K562 (cell line): ENCODE measurements around the gene MAP3K12. TPM values are rescaled to one million over a fixed set of nuclear protein-coding genes. Genes with fewer than 3 reads are reported as not detected.

Experiments used
- ATAC-seq: fragments of 200-7000 bp; cut with Tn5 transposase; 3 replicates; pipeline ENCODE4 v1.9.1; 2020; ENCODE audit warnings: moderate library complexity
- BruUV-seq: library from RNA; stranded (reverse); fragments of 400-500 nt; replicated peaks from 2 replicates; lab custom pipeline; 2021; lab: Mats Ljungman, UMichigan
- CTCF ChIA-PET: fragments of 300-600 bp; formaldehyde crosslinking; extraction: SDS; loops from one replicate; lab custom pipeline; 2021; ENCODE audit warnings: low intra/inter-chr PET ratio; lab: Yijun Ruan, JAX
- POLR2A ChIA-PET: fragments of 300-600, 350-650 bp; sonication (Branson Sonifier 250); formaldehyde crosslinking; extraction: SDS; loops from one replicate; lab custom pipeline; 2021; ENCODE audit warnings: antibody characterized with exemption, inconsistent platforms; lab: Yijun Ruan, JAX
- DNase-seq, 4 experiments: peaks; one replicate each; pipeline versions ENCODE4 v3.0.0 to v3.0.0-alpha.2; 2011 to 2018; ENCODE audit warnings: low spot score in 3 of 4, mixed read lengths in 3 of 4; ENCODE audit errors: extremely low read depth in 1 of 4
- FAIRE-seq: peaks from 2 replicates; lab custom pipeline; 2011; peaks lifted over from hg19 to GRCh38; lab: Jason Lieb, UNC
- H2AFZ ChIP-seq: 2 replicates; pipeline ENCODE4 v1.6.0; 2011; ENCODE audit warnings: low read depth, low read length, control low read depth, inconsistent platforms
- H3K27ac ChIP-seq: fragments of 200-600 bp; 3 replicates; pipeline ENCODE4 v1.8.0; 2011; ENCODE audit warnings: low read depth, mild to moderate bottlenecking, control low read depth, inconsistent platforms, low read length, moderate library complexity, mixed read lengths; ENCODE audit errors: extremely low read depth
- H3K27me3 ChIP-seq, 2 experiments: fragments of 300-600 bp in 1 of 2; 2 replicates in 1 of 2; 3 replicates in 1 of 2; pipeline versions ENCODE4 v1.6.0 to v1.8.0; 2011; ENCODE audit warnings: inconsistent platforms in 2 of 2, low read length in 2 of 2, mild to moderate bottlenecking in 1 of 2, mixed read lengths in 1 of 2, moderate library complexity in 1 of 2; ENCODE audit not compliant: control insufficient read depth in 2 of 2, insufficient read depth in 2 of 2
- H3K36me3 ChIP-seq: fragments of 300-600 bp; 3 replicates; pipeline ENCODE4 v1.8.0; 2011; ENCODE audit warnings: mild to moderate bottlenecking, low read length, inconsistent platforms; ENCODE audit not compliant: control insufficient read depth, insufficient read depth
- H3K4me1 ChIP-seq, 2 experiments: fragments of 200-600 bp in 1 of 2; replicated peaks in 1 of 2; 2 replicates in 1 of 2; 3 replicates in 1 of 2; pipeline versions ENCODE4 v1.5.1 to v1.8.0; 2011; ENCODE audit warnings: inconsistent platforms in 2 of 2, low read length in 2 of 2, mild to moderate bottlenecking in 1 of 2, mixed read lengths in 1 of 2, moderate library complexity in 1 of 2; ENCODE audit not compliant: control insufficient read depth in 2 of 2, insufficient read depth in 2 of 2
- H3K4me2 ChIP-seq: 2 replicates; pipeline ENCODE4 v1.6.1; 2011; ENCODE audit warnings: low read length, control low read depth, inconsistent platforms, mixed read lengths; ENCODE audit not compliant: insufficient read depth
- H3K4me3 ChIP-seq: fragments of 200-600 bp; sonication (generic), shearing (Covaris generic); 2 replicates; pipeline ENCODE4 v1.5.1; 2016; ENCODE audit warnings: control low read depth, inconsistent platforms
- H3K79me2 ChIP-seq: fragments of 200-600 bp; 3 replicates; pipeline ENCODE4 v1.8.0; 2011; ENCODE audit warnings: low read length, inconsistent platforms; ENCODE audit not compliant: control insufficient read depth, insufficient read depth
- H3K9ac ChIP-seq, 2 experiments: 2 replicates each; pipeline versions ENCODE4 v1.6.0 to v1.6.1; 2011; ENCODE audit warnings: low read depth in 2 of 2, low read length in 2 of 2, control low read depth in 1 of 2, inconsistent platforms in 1 of 2, mild to moderate bottlenecking in 1 of 2, mixed read lengths in 1 of 2; ENCODE audit not compliant: insufficient read depth in 1 of 2
- H3K9me1 ChIP-seq: one replicate; pipeline ENCODE4 v1.6.0; 2011; ENCODE audit warnings: inconsistent platforms, mild to moderate bottlenecking, low read length, moderate library complexity; ENCODE audit not compliant: control insufficient read depth, insufficient read depth
- H3K9me3 ChIP-seq: replicated peaks from 2 replicates; pipeline ENCODE4 v1.5.1; 2011; ENCODE audit warnings: low read depth, low read length, inconsistent platforms; ENCODE audit not compliant: control insufficient read depth, insufficient read depth
- H4K20me1 ChIP-seq: replicated peaks from 2 replicates; pipeline ENCODE4 v1.6.1; 2011; ENCODE audit warnings: low read length, inconsistent platforms, mixed read lengths; ENCODE audit not compliant: control insufficient read depth, insufficient read depth
- BRD9 ChIP-seq: fragments of 450-650 bp; IDR thresholded peaks from 2 replicates; pipeline ENCODE4 v1.6.1; 2018; ENCODE audit warnings: low read depth; ENCODE audit not compliant: partially characterized antibody
- HSF4 ChIP-seq: fragments of 250-450 bp; sonication (Bioruptor Pico); IDR thresholded peaks from 2 replicates; pipeline ENCODE4 v2.1.2; 2022; ENCODE audit warnings: mild to moderate bottlenecking, moderate library complexity, borderline replicate concordance
- JUN ChIP-seq, 2 experiments: sonication (generic) in 1 of 2; formaldehyde crosslinking in 1 of 2; IDR thresholded peaks; 2 replicates each; pipeline versions ENCODE4 v1.6.1 to v1.8.0; 2012 to 2022; ENCODE audit warnings: borderline replicate concordance in 2 of 2, mild to moderate bottlenecking in 2 of 2, improper control_type of control experiment in 1 of 2, low read depth in 1 of 2, low read length in 1 of 2, missing genetic modification reagents in 1 of 2
- MEF2D ChIP-seq: conservative IDR thresholded peaks from 2 replicates; pipeline ENCODE4 v1.6.1; 2016; ENCODE audit warnings: low read depth, missing genetic modification characterization, missing compliant biosample characterization
- NR2C1 ChIP-seq, 2 experiments: fragments of 450-650 bp; IDR thresholded peaks; 2 replicates each; pipeline ENCODE4 v1.6.1; 2017; ENCODE audit warnings: mild to moderate bottlenecking in 2 of 2, antibody characterized with exemption in 1 of 2, inconsistent platforms in 1 of 2, missing compliant biosample characterization in 1 of 2, missing genetic modification characterization in 1 of 2
- WGBS: fragments of 100-300 bp; shearing (Covaris generic); methylation state at CpG from one replicate; pipeline ENCODE4 v1.1.6; 2016; ENCODE audit warnings: low coverage, mixed read lengths; ENCODE audit not compliant: insufficient coverage; ENCODE audit errors: missing lambda C conversion rate; 5-methylcytosine and 5-hydroxymethylcytosine counted together
- in situ Hi-C: fragments of 300-500 bp; cut with MboI; formaldehyde crosslinking; loops from 4 replicates; pipeline ENCODE4 v1.15.0; 2018; ENCODE audit warnings: inconsistent platforms, mixed read lengths
- intact Hi-C: fragments of 100-400 bp; cut with micrococcal nuclease; formaldehyde crosslinking; loops from 2 replicates; pipeline ENCODE4 v1.14.2; 2022
- polyA plus RNA-seq, 8 experiments: library from polyadenylated mRNA; depleted of rRNA in 4 of 8; stranded (reverse) in 5 of 8; unstranded in 3 of 8; fragments of >200 nt; fragmentation: Nextera tagmentation in 2 of 8; fragmentation: Illumina TruSeq in 1 of 8; extraction: Ambion mirVana in 2 of 8; extraction: Trizol in 1 of 8; gene quantifications; 2 replicates each; pipeline versions ENCODE4 v1.2.1 to v1.2.3, GENCODE V29; 2011 to 2014; ENCODE audit warnings: inconsistent platforms in 1 of 8, missing spikeins in 1 of 8
- total RNA-seq, 7 experiments: library from RNA; depleted of rRNA in 6 of 7; stranded (reverse); fragments of >200 nt in 6 of 7; fragmentation: Illumina TruSeq in 2 of 7; extraction: Trizol in 2 of 7; gene quantifications; 2 replicates each; pipeline versions ENCODE4 v1.2.1 to v1.2.3, GENCODE V29; 2011 to 2021; ENCODE audit warnings: low replicate concordance in 1 of 7
- TF ChIP-seq, protein P1 (sequence below): fragments of 250-450 bp; sonication (Bioruptor Pico); IDR thresholded peaks from 2 replicates; pipeline ENCODE4 v1.5.0; 2021
- TF ChIP-seq, protein P2 (sequence below): fragments of 150-350 bp; conservative IDR thresholded peaks from 2 replicates; pipeline ENCODE4 v1.6.1; 2014; ENCODE audit warnings: low read length

Gene MAP3K12
- total and polyA plus RNA-seq, 9 of the 15 experiments (the other 6 are each of a cell fraction or from before 2014, with no cell fraction given), result 0.10 to 2.4 (median 1.6) TPM

DNA sequence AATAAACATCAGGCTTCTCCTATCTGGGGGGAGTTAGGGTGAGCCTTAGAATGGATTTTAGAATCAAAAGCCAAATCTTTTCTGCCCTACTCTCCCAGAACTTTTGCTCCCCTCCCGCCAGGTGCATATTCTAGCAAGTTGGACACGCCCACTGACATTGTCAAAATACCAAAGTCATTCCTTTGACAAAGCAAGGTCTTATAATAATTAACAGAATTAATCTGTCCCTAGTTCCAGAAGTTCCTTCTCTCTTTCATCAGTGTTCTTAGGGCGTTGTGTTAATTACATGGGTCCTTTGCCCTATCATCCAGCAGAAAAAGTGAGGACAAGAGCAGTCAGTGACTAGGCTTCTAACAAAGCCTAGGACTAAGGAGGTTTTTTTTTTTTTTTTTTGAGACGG lies 55.3 kb downstream of the MAP3K12 start:
- H2AFZ ChIP-seq, result no peak overlapping the region
- no peak overlapping the region for H3K27ac ChIP-seq
- H3K79me2 ChIP-seq, result peaks cover 36% of the 10 kb centered on the region
- CTCF ChIA-PET, result no interaction called here
- TF ChIP-seq JUN (IDR thresholded peaks at IDR 0.05; ENCODE audit: borderline replicate concordance, low read depth, low read length) (no peak), JUN (CRISPR knock-in tag; IDR thresholded peaks at IDR 0.05; ENCODE audit: borderline replicate concordance) (no peak)
- intact Hi-C loops (no loop called here), in situ Hi-C loops (no loop called here)
- POLR2A ChIA-PET, result interaction anchor here (0.7 kb wide), 1 partner anchor 77 kb away, joined by 4 read pairs; no protein-coding TSS in a partner anchor
- FAIRE-seq, result no peak
- H3K9me1 ChIP-seq, result no peaks in the 10 kb centered on the region
- BruUV-seq, result no TSS peak
- H3K36me3 ChIP-seq, result peaks cover 40% of the 10 kb centered on the region; the same call in 2 of the 3 replicates
- DNase-seq, result no peak
- no peaks in the 10 kb centered on the region for H4K20me1 ChIP-seq
- H3K4me3 ChIP-seq, result no peak overlapping the region
- H3K9ac ChIP-seq, result no peak overlapping the region
- 87% methylated on average over 3 of the region's 4 CpGs for WGBS
- H3K27me3 ChIP-seq, result no peaks in the 10 kb centered on the region
- peaks cover 16 to 25% of the 10 kb centered on the region in 2 experiments; a peak in 4 of 5 replicates for H3K4me1 ChIP-seq
- peak overlapping the region; percentile 34; the same call in 1 of the 2 replicates for H3K4me2 ChIP-seq
- no peaks in the 10 kb centered on the region for H3K9me3 ChIP-seq
- ATAC-seq, result no peak

DNA sequence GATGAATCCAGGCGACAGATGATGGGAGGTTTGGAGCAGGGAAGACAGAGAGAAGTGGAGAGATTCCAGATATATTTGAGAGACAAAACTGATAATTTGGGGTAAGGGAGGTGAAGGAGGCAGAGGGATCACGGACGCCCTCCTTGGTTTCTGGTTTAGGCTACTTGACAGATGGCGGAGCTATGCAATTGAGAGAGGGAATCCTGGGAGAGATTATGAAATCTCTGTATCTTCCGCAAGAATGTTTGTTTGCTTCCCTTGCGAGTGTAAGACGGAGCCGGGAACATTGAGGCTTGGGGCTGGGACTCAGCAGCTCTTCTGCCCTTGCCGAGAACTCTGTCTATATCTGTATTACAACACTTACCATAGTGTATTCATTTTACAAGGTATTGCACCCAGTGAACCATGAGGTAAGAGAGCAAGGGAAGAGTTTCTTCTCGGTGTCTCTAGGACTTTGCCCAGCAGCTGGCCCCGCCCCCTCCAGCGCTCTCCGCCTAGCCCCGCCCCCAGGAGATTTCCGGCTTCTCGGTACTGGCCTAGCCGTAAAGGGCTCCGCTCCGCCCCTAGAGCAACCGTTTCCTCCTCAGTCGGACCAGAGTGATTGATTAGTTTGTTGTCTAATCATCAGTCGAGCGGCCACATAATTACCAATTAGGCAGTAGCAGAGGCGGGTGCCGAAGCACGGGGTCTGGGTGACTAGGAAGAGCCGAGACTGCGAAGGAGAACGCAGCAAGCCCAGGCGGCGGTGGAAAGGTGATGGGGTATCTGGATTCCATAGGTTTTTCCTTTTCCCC lies 58.0 kb downstream of the MAP3K12 start, which contains the start of gene PRR13:
Gene PRR13 (plus strand): TSS at position 695 of the 794 bp plus-strand sequence. CDS start 981 bp downstream, outside the sequence.
- H3K9me1 ChIP-seq, result no peaks in the 10 kb centered on the region
- CTCF ChIA-PET, result no interaction called here
- peaks cover 28% of the 10 kb centered on the region; the same call in 2 of the 3 replicates for H3K36me3 ChIP-seq
- peak within 1 kb of the TSS; percentile 84 for H3K27ac ChIP-seq
- peak; percentile 91 to 99 (median 96) for DNase-seq
- H3K79me2 ChIP-seq, result peaks cover 36% of the 10 kb centered on the region
- H2AFZ ChIP-seq, result peak within 1 kb of the TSS; percentile 85
- peak within 1 kb of the TSS; percentile 57 for H3K4me3 ChIP-seq
- in situ Hi-C loops, result no loop called here
- no peaks in the 10 kb centered on the region for H3K27me3 ChIP-seq
- H4K20me1 ChIP-seq, result no peaks in the 10 kb centered on the region
- intact Hi-C loops, result no loop called here
- no peaks in the 10 kb centered on the region for H3K9me3 ChIP-seq
- peak; percentile 96 for FAIRE-seq
- POLR2A ChIA-PET, result interaction anchor here (0.5 to 2.1 kb wide), 14 partner anchors 10 to 125 kb away, joined by 3 to 11 read pairs (median 4); partner anchors contain the start of gene AMHR2
- H3K9ac ChIP-seq, result peak within 1 kb of the TSS; percentile 82 to 85
- BruUV-seq, result TSS peak; percentile 96
- H3K4me1 ChIP-seq, result peaks cover 20 to 41% of the 10 kb centered on the region in 2 experiments; a peak in 4 of 5 replicates
- peak within 1 kb of the TSS; percentile 84 for H3K4me2 ChIP-seq
- peak; percentile 97 for ATAC-seq
- 1% methylated on average over 26 of the region's 31 CpGs for WGBS
- TF ChIP-seq HSF4 (no peak), BRD9 (peak; percentile 95), NR2C1 (IDR thresholded peaks at IDR 0.05) (0 out of 2 replicates have a peak, but pooled peaks have one; percentile 34), NR2C1 (tag; IDR thresholded peaks at IDR 0.05) (no peak), MEF2D (tag) (0 out of 2 replicates have a peak, but pooled peaks have one; percentile 34)
- TF ChIP-seq, protein P1, sequence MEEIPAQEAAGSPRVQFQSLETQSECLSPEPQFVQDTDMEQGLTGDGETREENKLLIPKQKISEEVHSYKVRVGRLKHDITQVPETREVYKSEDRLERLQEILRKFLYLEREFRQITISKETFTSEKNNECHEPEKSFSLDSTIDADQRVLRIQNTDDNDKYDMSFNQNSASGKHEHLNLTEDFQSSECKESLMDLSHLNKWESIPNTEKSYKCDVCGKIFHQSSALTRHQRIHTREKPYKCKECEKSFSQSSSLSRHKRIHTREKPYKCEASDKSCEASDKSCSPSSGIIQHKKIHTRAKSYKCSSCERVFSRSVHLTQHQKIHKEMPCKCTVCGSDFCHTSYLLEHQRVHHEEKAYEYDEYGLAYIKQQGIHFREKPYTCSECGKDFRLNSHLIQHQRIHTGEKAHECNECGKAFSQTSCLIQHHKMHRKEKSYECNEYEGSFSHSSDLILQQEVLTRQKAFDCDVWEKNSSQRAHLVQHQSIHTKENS, result no peak
- TF ChIP-seq, protein P2, sequence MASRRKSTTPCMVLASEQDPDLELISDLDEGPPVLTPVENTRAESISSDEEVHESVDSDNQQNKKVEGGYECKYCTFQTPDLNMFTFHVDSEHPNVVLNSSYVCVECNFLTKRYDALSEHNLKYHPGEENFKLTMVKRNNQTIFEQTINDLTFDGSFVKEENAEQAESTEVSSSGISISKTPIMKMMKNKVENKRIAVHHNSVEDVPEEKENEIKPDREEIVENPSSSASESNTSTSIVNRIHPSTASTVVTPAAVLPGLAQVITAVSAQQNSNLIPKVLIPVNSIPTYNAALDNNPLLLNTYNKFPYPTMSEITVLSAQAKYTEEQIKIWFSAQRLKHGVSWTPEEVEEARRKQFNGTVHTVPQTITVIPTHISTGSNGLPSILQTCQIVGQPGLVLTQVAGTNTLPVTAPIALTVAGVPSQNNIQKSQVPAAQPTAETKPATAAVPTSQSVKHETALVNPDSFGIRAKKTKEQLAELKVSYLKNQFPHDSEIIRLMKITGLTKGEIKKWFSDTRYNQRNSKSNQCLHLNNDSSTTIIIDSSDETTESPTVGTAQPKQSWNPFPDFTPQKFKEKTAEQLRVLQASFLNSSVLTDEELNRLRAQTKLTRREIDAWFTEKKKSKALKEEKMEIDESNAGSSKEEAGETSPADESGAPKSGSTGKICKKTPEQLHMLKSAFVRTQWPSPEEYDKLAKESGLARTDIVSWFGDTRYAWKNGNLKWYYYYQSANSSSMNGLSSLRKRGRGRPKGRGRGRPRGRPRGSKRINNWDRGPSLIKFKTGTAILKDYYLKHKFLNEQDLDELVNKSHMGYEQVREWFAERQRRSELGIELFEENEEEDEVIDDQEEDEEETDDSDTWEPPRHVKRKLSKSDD, result no peak
